ENCODE results near the gene SDK1. TPM values are rescaled to one million over a fixed set of nuclear protein-coding genes. Genes with fewer than 3 reads are reported as not detected.

The SDK1 gene
- total RNA-seq, 1 donor from 2014 or later: 1.1 TPM

DNA sequence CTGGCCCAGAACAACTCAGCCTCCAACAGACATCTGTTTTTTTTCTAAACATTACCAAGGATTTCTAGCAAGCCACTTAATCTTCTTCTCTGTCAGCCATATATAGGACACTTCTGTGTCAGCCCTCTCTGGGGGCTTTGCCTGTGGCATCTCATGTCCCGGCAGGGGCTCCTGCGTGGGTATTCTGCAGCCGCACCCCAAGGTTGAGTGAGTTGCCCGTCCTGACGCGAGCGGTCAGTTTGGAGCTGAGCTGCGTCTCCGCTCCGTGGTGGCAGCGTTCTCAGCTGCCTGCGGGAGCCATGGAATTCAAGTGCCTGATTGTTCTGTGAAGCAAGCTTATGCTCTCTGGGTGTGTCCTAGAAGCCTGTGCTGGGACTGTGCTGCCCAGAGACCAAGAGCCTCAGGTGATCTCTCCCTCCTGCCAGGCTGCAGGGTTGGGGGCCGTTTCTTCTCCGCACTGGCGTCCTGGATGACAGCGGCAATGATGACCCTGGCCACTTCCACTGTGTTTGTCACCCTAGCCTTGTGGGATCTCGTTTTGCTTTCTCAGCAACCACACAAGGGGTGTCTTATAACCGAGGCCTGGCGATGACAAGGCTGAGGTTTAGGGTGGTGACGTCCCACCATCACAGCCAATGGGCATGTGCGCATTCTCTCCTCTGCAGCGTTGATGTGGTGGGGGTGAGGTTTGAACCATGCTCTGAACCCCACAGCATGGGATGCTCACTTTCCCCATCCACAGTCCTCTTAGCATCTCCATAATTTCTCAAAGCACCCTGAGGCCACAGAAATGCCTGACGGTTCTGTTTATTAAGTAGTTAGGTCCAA lies 768.4 kb downstream of the SDK1 start:
- DNase-seq (ENCODE audit: low read depth, low spot score): no peak

- DNase-seq (ENCODE audit: low read depth, low spot score): no peak
Measured at GRCh38 chr7:4070214-4070613, 769.2 kb downstream of the SDK1 start.

DNA sequence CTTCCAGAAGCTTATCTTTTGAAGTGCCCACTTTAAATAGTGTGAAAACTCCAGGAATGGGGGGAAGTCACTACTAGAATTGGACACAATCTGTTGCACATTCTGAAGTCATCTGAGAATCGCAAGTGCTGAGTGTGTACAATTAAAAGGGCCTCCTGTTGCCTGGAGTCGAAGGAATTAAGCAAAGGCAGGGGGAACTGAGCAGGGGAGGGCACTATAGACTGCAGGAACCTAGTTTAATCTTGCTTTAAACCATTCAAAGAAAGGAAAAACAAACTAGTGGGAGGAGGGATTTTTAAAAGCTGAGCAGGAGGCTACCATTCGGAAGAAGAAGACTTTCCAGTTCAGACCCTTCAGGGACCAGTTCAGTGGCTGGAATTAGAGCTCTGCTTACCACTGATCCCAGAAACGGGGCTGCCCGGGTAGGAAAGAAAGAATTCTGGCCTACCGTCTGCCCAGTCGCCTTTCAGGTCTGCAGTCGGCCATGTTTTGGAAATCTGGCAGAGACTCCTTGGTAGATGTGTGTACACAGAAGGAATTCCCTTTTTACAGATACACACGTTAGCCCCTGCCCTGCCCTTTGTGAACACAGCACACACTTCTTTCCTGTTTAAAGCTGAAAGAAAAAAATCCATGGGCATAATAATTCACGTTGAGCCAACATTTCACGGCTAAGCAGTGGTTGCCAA lies 770.5 kb downstream of the SDK1 start:
- DNase-seq (ENCODE audit: low read depth, low spot score): no peak

- DNase-seq (ENCODE audit: low read depth, low spot score): no peak
Measured at GRCh38 chr7:4072161-4072925, 771.3 kb downstream of the SDK1 start.

GRCh38 chr7:4073052-4073451 lies 772.0 kb downstream of the SDK1 start:
- no peak for DNase-seq (ENCODE audit: low read depth, low spot score)

- no peak for DNase-seq (ENCODE audit: low read depth, low spot score)
Measured at GRCh38 chr7:4073750-4074149, 772.7 kb downstream of the SDK1 start.

GRCh38 chr7:4074407-4074806 lies 773.4 kb downstream of the SDK1 start:
- no peak for DNase-seq (ENCODE audit: low read depth, low spot score)

DNA sequence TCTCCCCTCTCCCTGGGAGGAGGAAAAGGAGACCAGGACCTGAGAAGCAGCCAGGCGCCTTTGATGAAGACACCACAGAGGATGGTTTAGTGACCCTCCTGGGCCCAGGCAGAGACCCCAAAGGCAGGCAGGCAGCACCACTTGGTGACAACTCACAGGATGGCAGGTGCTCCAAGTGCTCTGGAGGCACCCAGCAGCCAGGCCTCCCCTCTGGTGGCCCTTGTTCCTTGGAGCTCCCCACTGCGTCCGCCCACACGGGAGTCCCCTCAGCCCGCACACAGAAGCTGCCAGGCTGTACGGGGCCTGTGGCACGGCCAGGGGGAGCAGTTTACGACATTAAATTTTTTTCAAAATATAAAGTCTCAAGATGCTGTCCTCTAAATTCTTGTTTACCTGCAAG lies 773.9 kb downstream of the SDK1 start:
- DNase-seq (ENCODE audit: low read depth, low spot score): no peak

DNA sequence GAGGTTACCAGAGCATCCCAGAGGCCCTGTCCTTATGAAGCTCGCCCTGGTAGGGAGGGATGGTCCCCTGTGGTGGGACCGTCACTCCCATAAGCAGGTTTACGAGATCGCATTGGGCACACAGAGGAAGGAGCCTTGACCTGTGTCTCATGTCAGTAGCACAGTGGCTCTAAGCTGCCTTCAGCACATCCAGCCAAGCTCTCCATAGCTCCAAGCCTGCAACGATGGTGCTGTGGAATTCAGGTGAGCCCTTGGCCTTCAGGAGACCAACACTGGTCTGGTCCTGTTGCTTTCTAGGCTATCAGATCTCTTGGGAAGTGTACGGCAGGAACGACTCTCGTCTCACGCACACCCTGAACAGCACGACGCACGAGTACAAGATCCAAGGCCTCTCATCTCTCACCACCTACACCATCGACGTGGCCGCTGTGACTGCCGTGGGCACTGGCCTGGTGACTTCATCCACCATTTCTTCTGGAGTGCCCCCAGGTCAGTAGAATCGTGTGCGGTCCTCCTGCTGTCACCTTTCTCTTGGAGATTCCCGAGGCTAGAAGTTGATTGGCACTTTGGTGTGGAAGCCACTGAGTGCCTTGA lies 775.7 kb downstream of the SDK1 start:
- DNase-seq (ENCODE audit: low read depth, low spot score): no peak

DNA sequence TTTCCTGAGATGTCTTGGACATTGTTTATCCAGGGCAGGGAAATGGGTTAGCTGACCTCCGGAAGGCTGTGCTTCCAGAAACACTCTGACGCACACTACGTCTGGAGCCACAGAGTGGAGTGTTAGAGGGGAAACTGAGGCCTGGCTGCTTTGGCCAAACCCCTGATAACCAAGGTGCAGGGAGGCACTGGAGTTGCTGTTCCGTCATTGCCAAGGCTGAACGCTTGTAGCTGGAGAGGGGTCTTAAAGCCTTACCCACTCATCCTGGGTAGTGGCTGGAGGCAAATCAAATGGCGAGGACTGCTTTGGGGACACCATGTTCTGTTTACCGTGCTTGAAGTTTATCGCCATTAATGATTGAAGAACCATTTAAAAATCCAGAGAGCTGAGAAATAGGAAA lies 776.9 kb downstream of the SDK1 start:
- no peak for DNase-seq (ENCODE audit: low read depth, low spot score)

- DNase-seq (ENCODE audit: low read depth, low spot score): no peak
Measured at GRCh38 chr7:4078580-4078979, 777.5 kb downstream of the SDK1 start.

DNA sequence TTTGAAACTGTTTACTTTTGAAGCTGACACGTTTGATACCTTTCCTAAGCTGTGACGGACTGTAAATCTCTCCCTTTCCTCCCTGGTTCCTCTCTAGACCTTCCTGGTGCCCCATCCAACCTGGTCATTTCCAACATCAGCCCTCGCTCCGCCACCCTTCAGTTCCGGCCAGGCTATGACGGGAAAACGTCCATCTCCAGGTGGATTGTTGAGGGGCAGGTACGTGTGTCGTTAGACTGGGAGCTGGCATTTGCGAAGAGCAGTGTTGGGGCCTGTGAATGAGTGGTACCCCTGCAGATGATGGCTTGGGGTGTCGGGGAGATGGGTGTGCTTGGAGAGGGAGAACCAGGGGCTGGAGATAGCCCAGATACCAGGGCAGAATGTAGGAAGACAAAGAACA lies 778.3 kb downstream of the SDK1 start:
- DNase-seq (ENCODE audit: low read depth, low spot score): no peak

- DNase-seq (ENCODE audit: low read depth, low spot score): no peak
Measured at GRCh38 chr7:4079956-4080355, 778.9 kb downstream of the SDK1 start.

DNA sequence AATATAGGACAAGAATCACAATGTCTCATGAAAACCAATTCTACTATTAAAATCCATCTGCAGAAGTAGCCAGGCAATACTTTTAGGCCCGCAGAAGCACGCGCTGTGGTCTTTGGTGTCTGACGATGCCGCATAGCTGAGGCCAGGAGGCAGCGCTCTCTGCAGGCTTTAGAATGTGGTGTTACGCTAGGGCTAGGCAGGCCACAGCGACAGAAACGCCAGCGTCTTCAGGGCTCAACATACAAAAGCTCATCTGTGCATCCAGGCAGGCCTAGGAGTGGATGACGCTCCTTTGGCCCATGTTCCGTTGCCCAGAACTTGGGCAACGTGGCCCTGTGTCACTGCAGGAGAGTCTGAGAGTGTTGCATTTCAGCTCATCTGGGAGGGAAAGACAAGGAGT lies 779.9 kb downstream of the SDK1 start:
- no peak for DNase-seq (ENCODE audit: low read depth, low spot score)

DNA sequence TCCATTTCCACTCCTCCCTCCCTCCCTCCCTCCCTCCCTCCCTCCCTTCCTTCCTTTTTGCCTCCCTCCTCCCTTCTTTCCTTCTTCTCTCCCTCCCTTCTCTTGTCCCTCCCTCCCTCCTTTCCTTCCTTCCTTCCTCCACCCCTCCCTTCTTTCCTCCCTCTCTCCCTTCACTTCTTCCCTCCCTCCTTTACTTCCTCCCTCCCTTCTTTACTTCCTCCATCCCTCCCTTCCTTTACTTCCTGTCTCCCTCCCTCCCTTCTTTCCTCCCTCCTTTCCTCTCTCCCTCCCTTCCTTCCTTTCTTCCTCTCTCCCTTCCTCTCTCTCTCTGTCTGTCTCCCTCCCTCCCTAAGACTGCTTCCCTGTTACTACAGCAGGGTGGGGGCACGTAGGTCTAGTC lies 782.5 kb downstream of the SDK1 start:
- DNase-seq (ENCODE audit: low read depth, low spot score): no peak

DNA sequence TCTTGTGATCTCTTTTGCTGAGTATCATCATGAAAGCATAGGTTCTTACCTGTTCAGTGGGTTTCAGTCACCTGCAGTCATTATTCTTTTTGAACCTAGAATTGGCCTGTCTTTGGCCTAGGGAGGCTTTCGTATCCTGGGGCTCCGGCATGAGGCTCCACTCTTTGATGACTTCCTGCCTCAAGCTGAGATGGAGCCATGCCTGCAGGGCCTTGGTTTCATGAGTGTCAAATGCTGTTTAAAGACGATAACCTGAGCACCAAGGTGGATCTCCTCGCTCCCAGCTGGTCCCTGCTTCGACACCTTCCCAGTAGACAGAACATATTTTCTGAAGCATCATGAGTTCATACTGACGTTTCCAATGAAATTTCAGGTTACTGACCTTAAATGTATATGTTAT lies 783.2 kb downstream of the SDK1 start:
- no peak for DNase-seq (ENCODE audit: low read depth, low spot score)

DNA sequence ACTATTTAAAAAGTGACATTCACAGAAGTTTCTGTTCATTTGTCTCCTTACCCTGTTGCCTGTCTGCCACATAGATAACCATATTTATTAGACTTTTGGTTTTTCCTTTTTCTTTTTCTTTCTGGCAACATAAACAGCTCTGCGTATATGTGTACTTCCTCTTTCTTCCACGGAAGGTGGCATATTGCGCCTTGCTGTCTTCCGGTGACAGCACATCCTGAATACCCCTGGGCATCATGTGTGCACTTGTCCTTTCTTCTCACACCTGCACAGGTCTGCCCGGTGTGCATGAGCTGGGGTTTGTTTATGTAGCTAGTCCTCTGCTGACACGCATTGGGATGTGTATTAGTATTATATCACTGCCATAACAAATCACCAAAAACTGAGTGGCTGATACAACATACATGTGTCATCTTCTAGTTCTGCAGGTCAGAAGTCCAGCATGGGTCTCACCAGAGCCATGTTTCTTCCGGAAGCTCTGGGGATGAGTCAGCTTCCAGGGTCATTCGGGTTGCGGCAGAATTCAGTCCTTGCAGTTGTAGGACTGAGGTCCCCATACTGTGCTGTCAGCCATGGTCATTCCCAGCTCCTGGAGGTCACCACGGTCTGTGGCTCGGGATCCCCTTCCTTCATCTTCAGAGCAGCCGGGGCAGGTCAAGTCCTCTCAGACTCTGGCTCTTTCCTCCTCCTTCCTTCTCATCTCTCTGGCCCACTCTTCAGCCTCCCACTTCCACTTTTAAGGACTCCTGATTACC lies 785.1 kb downstream of the SDK1 start:
- no peak for DNase-seq (ENCODE audit: low read depth, low spot score)

DNA sequence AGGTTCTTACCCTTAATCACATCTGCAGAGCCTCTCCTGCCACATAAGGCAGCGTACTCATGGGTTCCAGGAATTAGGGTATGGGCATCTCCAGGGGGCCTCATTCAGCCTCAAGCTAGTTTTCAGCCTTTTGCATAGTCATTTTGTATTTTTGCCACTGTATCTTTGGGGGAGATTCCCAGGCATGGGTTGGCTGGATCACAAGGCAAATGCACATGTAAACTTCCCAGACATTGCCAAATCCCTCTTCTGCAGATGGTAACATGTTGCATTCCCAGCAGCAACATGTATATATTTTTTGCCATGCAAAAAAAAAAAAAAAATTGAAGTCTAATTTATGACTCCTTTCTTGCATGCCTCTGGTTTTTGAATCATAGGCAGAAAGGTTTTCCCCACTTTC lies 785.7 kb downstream of the SDK1 start:
- DNase-seq (ENCODE audit: low read depth, low spot score): no peak

DNA sequence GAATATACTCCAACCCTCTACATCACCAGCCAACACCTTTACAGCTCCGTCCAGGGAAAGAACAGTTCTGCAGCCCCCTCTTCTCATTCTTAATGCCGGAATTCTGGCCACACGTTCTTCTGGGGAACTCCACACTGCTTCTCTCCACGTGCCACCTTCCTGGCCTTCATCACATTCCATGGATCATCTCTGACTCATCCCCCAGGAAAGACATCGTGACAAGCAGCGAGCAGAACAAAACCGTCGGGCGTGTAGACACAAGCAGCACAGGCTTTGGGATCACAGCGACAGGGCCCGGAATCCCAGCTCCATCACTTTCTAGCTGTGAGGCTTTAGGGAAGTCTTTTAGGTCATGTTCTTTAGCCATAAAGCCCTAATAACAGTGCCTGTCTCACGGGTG lies 790.7 kb downstream of the SDK1 start:
- no peak for DNase-seq (ENCODE audit: low read depth, low spot score)

- DNase-seq (ENCODE audit: low read depth, low spot score): no peak
Measured at GRCh38 chr7:4093035-4093434, 792.0 kb downstream of the SDK1 start.

DNA sequence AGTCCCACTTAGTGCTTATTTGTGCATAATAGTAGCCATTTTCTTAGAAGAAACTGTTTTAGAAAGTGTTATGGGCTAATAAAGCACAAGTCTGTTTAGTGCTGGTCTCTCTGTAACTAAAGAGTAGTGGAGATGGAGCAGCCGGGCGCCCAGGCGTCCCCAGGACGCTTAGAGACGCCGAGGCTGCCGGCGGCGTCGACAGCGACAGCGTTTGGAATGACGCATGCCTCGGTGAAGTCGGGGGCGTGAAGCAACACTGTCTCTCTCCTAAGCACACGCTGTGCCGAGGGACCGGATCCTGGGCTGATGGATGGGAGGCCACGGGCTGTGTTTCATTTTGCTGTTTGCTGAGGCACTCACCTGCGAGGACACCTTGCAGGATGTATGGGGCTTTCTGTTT lies 792.4 kb downstream of the SDK1 start:
- DNase-seq (ENCODE audit: low read depth, low spot score): no peak
